ENCODE data around the gene SLC12A9.

The SLC12A9 gene

GRCh38 chr7:100886936-100887515 lies 34.5 kb downstream of the SLC12A9 start:
- Histone ChIP-seq H3K9ac (ENCODE audit: insufficient read length, low read depth) (peak overlapping the region; percentile 39), H3K36me3 (ENCODE audit: insufficient read depth, insufficient read length, low read length) (peaks cover 69% of the 10 kb centered on the region), H3K4me1 (ENCODE audit: insufficient read depth, insufficient read length) (peaks cover 13% of the 10 kb centered on the region), H3K9me3 (ENCODE audit: insufficient read depth, low read length) (no peaks in the 10 kb centered on the region), H3K27me3 (ENCODE audit: insufficient read depth, insufficient read length) (no peaks in the 10 kb centered on the region), H3K4me3 (ENCODE audit: insufficient read length, low read depth) (no peak overlapping the region)
- DNase-seq (ENCODE audit: low read depth, low spot score) = no peak
- TF ChIP-seq ZNF274 (IDR thresholded peaks at IDR 0.05; ENCODE audit: low read depth, low read length) (no peak), SUZ12 (IDR thresholded peaks at IDR 0.05; ENCODE audit: extremely low read depth, insufficient read depth, insufficient read length) (no peak), YY1 (IDR thresholded peaks at IDR 0.05; ENCODE audit: insufficient read depth, insufficient read length) (no peak)

DNA sequence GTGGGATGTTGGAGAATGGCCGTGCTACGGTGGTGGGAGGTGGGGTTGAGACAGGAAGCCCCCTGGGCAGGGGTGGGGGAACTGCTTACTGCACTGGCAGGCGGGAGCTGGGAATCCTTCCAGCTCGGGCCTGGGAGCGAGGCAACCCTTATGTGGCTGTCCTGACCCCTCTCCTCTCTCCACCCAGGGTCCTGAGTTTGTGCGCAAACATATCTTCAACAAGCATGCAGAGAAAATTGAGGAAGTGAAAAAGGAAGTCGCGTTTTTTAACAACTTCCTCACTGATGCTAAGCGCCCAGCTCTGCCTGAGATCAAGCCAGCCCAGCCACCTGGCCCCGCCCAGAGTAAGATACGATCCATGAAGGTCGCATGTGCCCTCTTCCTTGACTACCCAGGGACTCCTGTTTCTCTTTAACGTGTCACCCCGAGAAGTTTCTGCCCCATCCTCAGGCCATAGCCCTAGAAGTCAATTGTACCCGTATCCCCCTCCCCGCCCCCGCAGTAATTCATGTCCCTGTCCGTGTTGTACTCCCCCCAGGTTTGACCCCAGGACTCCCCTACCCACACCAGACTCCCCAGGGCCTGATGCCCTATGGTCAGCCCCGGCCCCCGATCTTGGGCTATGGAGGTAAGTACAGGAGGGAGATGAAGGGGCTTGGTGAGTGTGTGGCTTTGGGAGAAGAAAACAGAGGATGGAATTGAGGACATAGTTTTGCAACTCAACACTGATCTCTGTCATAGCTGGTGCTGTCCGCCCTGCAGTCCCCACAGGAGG lies 35.2 kb downstream of the SLC12A9 start:
- no peak for DNase-seq (ENCODE audit: low read depth, low spot score)
- peaks cover 13% of the 10 kb centered on the region for H3K4me1 ChIP-seq (ENCODE audit: insufficient read depth, insufficient read length)
- no peaks in the 10 kb centered on the region for H3K9me3 ChIP-seq (ENCODE audit: insufficient read depth, low read length)
- H3K27me3 ChIP-seq (ENCODE audit: insufficient read depth, insufficient read length) = no peaks in the 10 kb centered on the region
- peaks cover 67% of the 10 kb centered on the region for H3K36me3 ChIP-seq (ENCODE audit: insufficient read depth, insufficient read length, low read length)
- peak overlapping the region; percentile 2 for H3K4me3 ChIP-seq (ENCODE audit: insufficient read length, low read depth)
- no peak for TF ChIP-seq YY1 (IDR thresholded peaks at IDR 0.05; ENCODE audit: insufficient read depth, insufficient read length)
- TF ChIP-seq ZNF274 (IDR thresholded peaks at IDR 0.05; ENCODE audit: low read depth, low read length) = no peak
- TF ChIP-seq SUZ12 (IDR thresholded peaks at IDR 0.05; ENCODE audit: extremely low read depth, insufficient read depth, insufficient read length) = no peak
- H3K9ac ChIP-seq (ENCODE audit: insufficient read length, low read depth) = peak overlapping the region; percentile 37

GRCh38 chr7:100888291-100888987 lies 35.9 kb downstream of the SLC12A9 start:
- Histone ChIP-seq H3K9ac (ENCODE audit: insufficient read length, low read depth) (peak overlapping the region; percentile 97), H3K4me3 (ENCODE audit: insufficient read length, low read depth) (peak overlapping the region; percentile 74), H3K36me3 (ENCODE audit: insufficient read depth, insufficient read length, low read length) (peaks cover 67% of the 10 kb centered on the region), H3K9me3 (ENCODE audit: insufficient read depth, low read length) (no peaks in the 10 kb centered on the region), H3K27me3 (ENCODE audit: insufficient read depth, insufficient read length) (no peaks in the 10 kb centered on the region), H3K4me1 (ENCODE audit: insufficient read depth, insufficient read length) (peaks cover 13% of the 10 kb centered on the region)
- DNase-seq (ENCODE audit: low read depth, low spot score) = no peak
- TF ChIP-seq ZNF274 (IDR thresholded peaks at IDR 0.05; ENCODE audit: low read depth, low read length) (no peak), YY1 (IDR thresholded peaks at IDR 0.05; ENCODE audit: insufficient read depth, insufficient read length) (no peak), SUZ12 (IDR thresholded peaks at IDR 0.05; ENCODE audit: extremely low read depth, insufficient read depth, insufficient read length) (no peak)

DNA sequence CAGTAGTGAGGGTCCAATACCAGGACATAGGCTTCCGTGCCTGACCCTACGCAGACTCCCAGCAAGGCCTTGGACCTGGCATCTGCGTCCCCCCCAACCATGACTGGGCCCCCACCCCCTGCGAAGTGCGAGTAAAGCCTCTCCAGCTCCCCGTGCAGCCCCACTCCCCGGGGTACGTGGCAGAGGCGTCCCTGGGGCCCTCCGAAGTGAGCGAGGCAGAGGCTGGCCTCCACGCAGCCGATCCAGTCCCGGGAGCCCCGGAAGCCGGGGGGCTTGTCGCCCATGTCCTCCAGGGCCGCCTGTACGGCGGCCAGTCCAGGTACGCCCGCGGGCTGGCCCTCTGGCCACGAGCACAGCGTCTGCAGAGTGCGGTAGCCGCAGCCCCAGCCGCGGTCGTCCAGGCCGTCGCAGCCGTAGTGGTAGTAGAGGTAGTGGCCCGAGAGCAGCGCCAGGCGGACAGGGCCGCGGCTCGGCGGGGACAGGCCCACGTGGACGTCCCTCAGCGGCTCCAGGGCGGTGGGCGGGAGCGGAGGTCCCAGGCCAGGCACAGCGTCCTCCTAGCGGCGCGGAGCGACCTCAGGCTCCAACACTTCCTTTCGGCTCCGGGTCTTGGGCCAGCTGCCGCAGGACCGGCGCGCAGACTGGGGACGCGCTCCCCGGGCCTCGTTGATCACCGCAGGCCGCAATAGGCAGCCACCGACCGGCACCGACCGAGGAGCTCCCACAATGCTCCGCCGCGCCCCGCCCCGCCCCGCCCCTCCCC lies 36.7 kb downstream of the SLC12A9 start, which contains the start of gene UFSP1:
Gene UFSP1 (minus strand): TSS at position 728 of the 763 bp plus-strand sequence. CDS start 444 bp downstream, at position 284.
- no peak for TF ChIP-seq ZNF274 (IDR thresholded peaks at IDR 0.05; ENCODE audit: low read depth, low read length)
- no peak for TF ChIP-seq SUZ12 (IDR thresholded peaks at IDR 0.05; ENCODE audit: extremely low read depth, insufficient read depth, insufficient read length)
- TF ChIP-seq YY1 (IDR thresholded peaks at IDR 0.05; ENCODE audit: insufficient read depth, insufficient read length) = no peak
- peaks cover 16% of the 10 kb centered on the region for H3K4me1 ChIP-seq (ENCODE audit: insufficient read depth, insufficient read length)
- H3K4me3 ChIP-seq (ENCODE audit: insufficient read length, low read depth) = peak within 1 kb of the TSS; percentile 74
- no peaks in the 10 kb centered on the region for H3K9me3 ChIP-seq (ENCODE audit: insufficient read depth, low read length)
- H3K36me3 ChIP-seq (ENCODE audit: insufficient read depth, insufficient read length, low read length) = peaks cover 63% of the 10 kb centered on the region
- H3K9ac ChIP-seq (ENCODE audit: insufficient read length, low read depth) = peak within 1 kb of the TSS; percentile 97
- no peak for DNase-seq (ENCODE audit: low read depth, low spot score)
- H3K27me3 ChIP-seq (ENCODE audit: insufficient read depth, insufficient read length) = no peaks in the 10 kb centered on the region

DNA sequence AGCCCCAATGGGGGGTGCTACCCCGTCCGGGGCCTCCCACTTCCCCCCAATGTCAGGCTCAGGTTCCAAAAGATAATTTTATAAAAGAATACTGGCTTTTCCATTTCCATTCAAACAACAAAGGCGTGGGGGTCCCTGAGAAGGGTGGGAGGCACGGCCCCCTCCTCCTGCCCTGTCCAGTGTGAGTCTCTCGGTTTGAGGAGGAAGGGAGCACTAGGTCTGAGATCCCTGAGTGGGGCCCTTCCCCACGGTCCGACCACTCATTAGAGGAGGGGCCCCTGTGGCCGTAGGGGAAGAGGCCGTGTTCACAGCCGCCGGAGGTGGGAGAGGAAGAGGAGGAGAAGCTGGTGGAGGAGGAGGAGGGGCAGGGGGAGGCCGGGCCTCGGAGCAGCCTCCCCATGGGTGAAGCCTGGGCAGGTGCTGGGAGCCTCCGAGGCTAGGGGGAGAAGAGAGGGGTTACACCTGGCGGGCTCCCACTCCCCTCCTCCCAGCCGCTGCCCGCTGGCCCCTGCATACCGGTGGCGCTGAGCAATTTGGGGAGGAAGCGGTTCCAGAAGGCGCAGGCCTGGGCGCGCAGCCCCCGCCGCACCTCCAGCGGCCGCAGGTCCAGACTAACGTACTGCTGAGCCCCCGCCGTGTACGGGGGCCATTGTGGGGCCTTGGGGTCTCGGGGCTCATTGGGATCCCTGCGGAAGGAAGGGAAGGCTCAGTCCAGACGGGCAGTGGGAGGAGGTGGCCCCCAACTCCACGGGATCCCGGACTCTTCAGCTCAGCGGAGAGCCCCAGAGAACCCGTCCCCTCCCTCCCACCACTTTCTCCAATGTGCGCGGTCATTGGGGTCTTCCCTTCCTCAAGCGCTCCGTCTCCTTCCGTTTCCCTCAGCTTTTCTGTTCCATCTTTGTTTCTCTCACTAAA lies 38.4 kb downstream of the SLC12A9 start:
- no peaks in the 10 kb centered on the region for H3K9me3 ChIP-seq (ENCODE audit: insufficient read depth, low read length)
- H3K27me3 ChIP-seq (ENCODE audit: insufficient read depth, insufficient read length) = peaks cover under 1% of the 10 kb centered on the region
- peaks cover 46% of the 10 kb centered on the region for H3K36me3 ChIP-seq (ENCODE audit: insufficient read depth, insufficient read length, low read length)
- H3K9ac ChIP-seq (ENCODE audit: insufficient read length, low read depth) = peak overlapping the region; percentile 70
- H3K4me3 ChIP-seq (ENCODE audit: insufficient read length, low read depth) = peak overlapping the region; percentile 60
- no peak for TF ChIP-seq SUZ12 (IDR thresholded peaks at IDR 0.05; ENCODE audit: extremely low read depth, insufficient read depth, insufficient read length)
- no peak for TF ChIP-seq ZNF274 (IDR thresholded peaks at IDR 0.05; ENCODE audit: low read depth, low read length)
- TF ChIP-seq YY1 (IDR thresholded peaks at IDR 0.05; ENCODE audit: insufficient read depth, insufficient read length) = no peak
- DNase-seq (ENCODE audit: low read depth, low spot score) = no peak
- H3K4me1 ChIP-seq (ENCODE audit: insufficient read depth, insufficient read length) = peaks cover 14% of the 10 kb centered on the region
